HG02970 (cell line): ENCODE results near the gene PDZD2.
A peak's percentile ranks its signal among the peaks of the same experiment; 100 is the strongest.
"Not testable (repeated sequence)": the region's sequence is repeated elsewhere in the genome, so short reads cannot be mapped to it uniquely, and the experiment has no call there.

Experiments used
- ATAC-seq: cut with Tn5 transposase; IDR thresholded peaks from one replicate; pipeline ENCODE4 v1.9.1; 2021; ENCODE audit warnings: mild to moderate bottlenecking, moderate library complexity, moderate number of reproducible peaks; ENCODE audit not compliant: unreplicated experiment, low FRiP score

The PDZD2 gene

GRCh38 chr5:31763424-31763823 lies 124.5 kb downstream of the PDZD2 start:
- no peak for ATAC-seq

GRCh38 chr5:31764687-31765086 lies 125.8 kb downstream of the PDZD2 start:
- ATAC-seq = not testable (repeated sequence)

GRCh38 chr5:31767335-31768031 lies 128.6 kb downstream of the PDZD2 start:
- ATAC-seq = no peak

- ATAC-seq = no peak
These were observed 129.1 kb downstream of the PDZD2 start for GRCh38 chr5:31768046-31768445.

- ATAC-seq = no peak
These were observed 129.9 kb downstream of the PDZD2 start for GRCh38 chr5:31768784-31769183.

- no peak for ATAC-seq
These were observed 130.6 kb downstream of the PDZD2 start for GRCh38 chr5:31769530-31769929.

GRCh38 chr5:31770132-31770720 lies 131.3 kb downstream of the PDZD2 start:
- no peak for ATAC-seq

- peak; percentile 49 for ATAC-seq
These were observed 132.1 kb downstream of the PDZD2 start for GRCh38 chr5:31770998-31771397.

- peak; percentile 11 for ATAC-seq
These were observed 132.6 kb downstream of the PDZD2 start for GRCh38 chr5:31771500-31771899.

- ATAC-seq = not testable (repeated sequence)
These were observed 137.4 kb downstream of the PDZD2 start for GRCh38 chr5:31776294-31776693.

GRCh38 chr5:31776976-31777651 lies 138.2 kb downstream of the PDZD2 start:
- no peak for ATAC-seq

- ATAC-seq = no peak
These were observed 142.8 kb downstream of the PDZD2 start for GRCh38 chr5:31781772-31782171.

GRCh38 chr5:31783086-31783645 lies 144.2 kb downstream of the PDZD2 start:
- ATAC-seq = no peak

- no peak for ATAC-seq
These were observed 144.8 kb downstream of the PDZD2 start for GRCh38 chr5:31783731-31784130.

- no peak for ATAC-seq
These were observed 147.2 kb downstream of the PDZD2 start for GRCh38 chr5:31786090-31786631.

- no peak for ATAC-seq
These were observed 155.1 kb downstream of the PDZD2 start for GRCh38 chr5:31794009-31794408.

GRCh38 chr5:31798168-31798567 lies 159.2 kb downstream of the PDZD2 start:
- ATAC-seq = no peak

- ATAC-seq = no peak
These were observed 161.4 kb downstream of the PDZD2 start for GRCh38 chr5:31800351-31800750.

GRCh38 chr5:31805785-31806400 lies 167.0 kb downstream of the PDZD2 start:
- ATAC-seq = no peak

GRCh38 chr5:31806561-31806960 lies 167.6 kb downstream of the PDZD2 start:
- no peak for ATAC-seq
